Panc1 (cell line): ENCODE data around the gene HOTAIR. TPM values are rescaled to one million over a fixed set of nuclear protein-coding genes. Genes with fewer than 3 reads are reported as not detected.

Experiments
- ATAC-seq: fragments of 200-7000 bp; cut with Tn5 transposase; 2 replicates; pipeline ENCODE4 v1.9.1; 2020; ENCODE audit warnings: mild to moderate bottlenecking, moderate library complexity
- BruUV-seq: library from RNA; stranded (reverse); fragments of 400-500 nt; replicated peaks from 2 replicates; lab custom pipeline; 2021; lab: Mats Ljungman, UMichigan
- CTCF ChIA-PET: fragments of 300-600 bp; sonication (Branson Sonifier 250); formaldehyde crosslinking; loops from one replicate; lab custom pipeline; 2022; ENCODE audit warnings: antibody characterized with exemption; lab: Charles Lee
- POLR2A ChIA-PET: fragments of 300-600 bp; sonication (Branson Sonifier 250); formaldehyde crosslinking; loops from one replicate; lab custom pipeline; 2022; ENCODE audit warnings: antibody characterized with exemption; lab: Charles Lee
- DNase-seq: peaks from one replicate; pipeline ENCODE4 v3.0.0-alpha.2; 2010; ENCODE audit warnings: low read depth, low spot score
- H3K27ac ChIP-seq: 2 replicates; pipeline ENCODE4 v1.5.1; 2011; ENCODE audit warnings: mild to moderate bottlenecking, low read length, inconsistent platforms
- H3K27me3 ChIP-seq: fragments of 200-500 bp; sonication (Bioruptor generic); 2 replicates; pipeline ENCODE4 v1.6.0; 2014; ENCODE audit warnings: low read length, inconsistent platforms; ENCODE audit not compliant: control insufficient read depth, insufficient read depth
- H3K36me3 ChIP-seq: fragments of 200-500 bp; sonication (Bioruptor generic); 2 replicates; pipeline ENCODE4 v1.5.1; 2014; ENCODE audit warnings: inconsistent platforms, mild to moderate bottlenecking, low read length, moderate library complexity; ENCODE audit not compliant: control insufficient read depth, insufficient read depth
- H3K4me1 ChIP-seq: 2 replicates; pipeline ENCODE4 v1.5.1; 2011; ENCODE audit warnings: inconsistent platforms, mild to moderate bottlenecking, low read length, moderate library complexity; ENCODE audit not compliant: control insufficient read depth, insufficient read depth
- H3K4me3 ChIP-seq, 2 experiments: 2 replicates each; pipeline ENCODE4 v1.5.1; 2011 to 2012; ENCODE audit warnings: low read depth in 2 of 2, low read length in 2 of 2, mild to moderate bottlenecking in 2 of 2, inconsistent platforms in 1 of 2, moderate library complexity in 1 of 2
- H3K9me3 ChIP-seq: fragments of 200-500 bp; sonication (Bioruptor generic); 2 replicates; pipeline ENCODE4 v1.5.1; 2014; ENCODE audit warnings: low read depth, mild to moderate bottlenecking, inconsistent platforms, low read length, moderate library complexity; ENCODE audit not compliant: control insufficient read depth, insufficient read depth
- CTCF ChIP-seq: fragments of 450-650 bp; IDR thresholded peaks from 2 replicates; pipeline ENCODE4 v1.5.1; 2017; ENCODE audit warnings: mild to moderate bottlenecking
- POLR2AphosphoS5 ChIP-seq: IDR thresholded peaks from 2 replicates; pipeline ENCODE4 v1.6.1; 2012; ENCODE audit warnings: mild to moderate bottlenecking, low read depth, low read length, moderate library complexity
- REST ChIP-seq, 2 experiments: IDR thresholded peaks; 2 replicates each; pipeline ENCODE4 v1.6.1; 2011 to 2012; ENCODE audit warnings: low read depth in 2 of 2, control low read depth in 1 of 2, low read length in 1 of 2, mild to moderate bottlenecking in 1 of 2, moderate library complexity in 1 of 2; ENCODE audit not compliant: insufficient read depth in 1 of 2
- SIN3A ChIP-seq: IDR thresholded peaks from 2 replicates; pipeline ENCODE4 v1.6.1; 2012; ENCODE audit warnings: low read depth, mild to moderate bottlenecking, low read length, moderate library complexity, borderline replicate concordance; ENCODE audit not compliant: insufficient read depth
- TCF7L2 ChIP-seq: IDR thresholded peaks from 2 replicates; pipeline ENCODE4 v1.6.1; 2011; ENCODE audit warnings: mild to moderate bottlenecking, low read depth, low read length, inconsistent platforms
- in situ Hi-C: cut with HindIII; loops from 2 replicates; pipeline ENCODE4 v1.10.0; 2016; ENCODE audit warnings: low sequenced_read_pairs, low pct_unique_long_range_greater_than_20kb
- intact Hi-C: fragments of 100-400 bp; cut with micrococcal nuclease; formaldehyde crosslinking; loops from one replicate; pipeline ENCODE4 v1.10.0; 2022; ENCODE audit not compliant: unreplicated experiment
- total RNA-seq: library from RNA; stranded (reverse); gene quantifications from one replicate; pipeline ENCODE4 v1.2.1, GENCODE V29; 2021; ENCODE audit not compliant: unreplicated experiment

HOTAIR gene
- total RNA-seq, 1 experiment from 2014 or later = 31.7 TPM

- H3K9me3 ChIP-seq = no peaks in the 10 kb centered on the region
- DNase-seq = no peak
- peak overlapping the region; percentile 92 for H3K27ac ChIP-seq
- no peaks in the 10 kb centered on the region for H3K27me3 ChIP-seq
- ATAC-seq = no peak
- in situ Hi-C loops (no loop called here), intact Hi-C loops (no loop called here)
- ChIA-PET POLR2A (interaction anchor here (0.6 to 0.7 kb wide), 3 partner anchors 182 to 746 kb away, joined by 5 to 19 read pairs (median 17); no protein-coding TSS in a partner anchor), CTCF (interaction anchor here (0.7 to 1.5 kb wide), 8 partner anchors 12 to 263 kb away, joined by 3 to 9 read pairs (median 6); partner anchors contain the start of gene HOXC10)
- peak overlapping the region; percentile 47 to 61 for H3K4me3 ChIP-seq
- TF ChIP-seq SIN3A = 0 out of 2 replicates have a peak, but pooled peaks have one; percentile 11
- TF ChIP-seq CTCF = no peak
- no peaks in the 10 kb centered on the region for H3K36me3 ChIP-seq
- no TSS peak for BruUV-seq
- peaks cover 54% of the 10 kb centered on the region for H3K4me1 ChIP-seq
These were observed 34.7 kb upstream of the HOTAIR start for GRCh38 chr12:54009171-54010052.

GRCh38 chr12:54008260-54008552 is 33.5 kb upstream of the HOTAIR start:
- H3K36me3 ChIP-seq = no peaks in the 10 kb centered on the region
- CTCF ChIA-PET = interaction anchor here (0.6 to 1.5 kb wide), 6 partner anchors 18 to 317 kb away, joined by 3 to 6 read pairs (median 4); partner anchors contain the start of genes COPZ1 and HOXC10
- intact Hi-C loops (no loop called here), in situ Hi-C loops (no loop called here)
- ATAC-seq (0 out of 2 replicates have a peak, but pooled peaks have one; percentile 2), DNase-seq (no peak)
- H3K27me3 ChIP-seq = no peaks in the 10 kb centered on the region
- H3K4me3 ChIP-seq = peak overlapping the region; percentile 47 to 66
- POLR2A ChIA-PET = interaction anchor here (1.4 kb wide), 1 partner anchor 9 kb away, joined by 5 read pairs; no protein-coding TSS in a partner anchor
- peak overlapping the region; percentile 99 for H3K27ac ChIP-seq
- H3K9me3 ChIP-seq = no peaks in the 10 kb centered on the region
- BruUV-seq = no TSS peak
- peaks cover 52% of the 10 kb centered on the region for H3K4me1 ChIP-seq
- TF ChIP-seq POLR2AphosphoS5 = no peak
- TF ChIP-seq TCF7L2 = no peak

- Histone ChIP-seq H3K36me3 (peaks cover 1% of the 10 kb centered on the region; the same call in 1 of the 2 replicates), H3K4me3 (peak overlapping the region; percentile 47 to 66), H3K27me3 (no peaks in the 10 kb centered on the region), H3K27ac (peak overlapping the region; percentile 99), H3K4me1 (peaks cover 49% of the 10 kb centered on the region), H3K9me3 (no peaks in the 10 kb centered on the region)
- TF ChIP-seq CTCF (no peak), REST (IDR thresholded peaks at IDR 0.05; ENCODE audit: insufficient read depth in 1 of 2, low read depth in 2 of 2, low read length in 1 of 2) (no peak), TCF7L2 (no peak), POLR2AphosphoS5 (no peak), SIN3A (no peak)
- ChIA-PET CTCF (interaction anchor here (0.5 to 1.5 kb wide), 9 partner anchors 19 to 317 kb away, joined by 3 to 6 read pairs (median 3); partner anchors contain the start of genes COPZ1 and HOXC10), POLR2A (interaction anchor here (1.4 kb wide), 1 partner anchor 9 kb away, joined by 5 read pairs; no protein-coding TSS in a partner anchor)
- DNase-seq (no peak), ATAC-seq (no peak)
- intact Hi-C loops = no loop called here
- in situ Hi-C loops = no loop called here
- BruUV-seq = no TSS peak
These were observed 32.9 kb upstream of the HOTAIR start for GRCh38 chr12:54007538-54008259.
